Type B pancreatic cell (in vitro differentiated cells): ENCODE data around the gene SPIRE1. TPM values are rescaled to one million over a fixed set of nuclear protein-coding genes. Genes with fewer than 3 reads are reported as not detected.
A peak's percentile ranks its signal among the peaks of the same experiment; 100 is the strongest.

Experiments
- DNase-seq: peaks from one replicate; pipeline ENCODE4 v3.0.0; 2021; ENCODE audit warnings: mixed read lengths; ENCODE audit not compliant: unreplicated experiment; ENCODE audit errors: extremely low spot score
- H3K27ac Mint-ChIP-seq: 2 replicates; pipeline ENCODE4 v1.8.0; 2021; ENCODE audit warnings: mild to moderate bottlenecking, mixed read lengths
- H3K27me3 Mint-ChIP-seq: 2 replicates; pipeline ENCODE4 v1.8.0; 2021; ENCODE audit warnings: mixed read lengths
- H3K36me3 Mint-ChIP-seq: 2 replicates; pipeline ENCODE4 v1.8.0; 2021; ENCODE audit warnings: mixed read lengths
- H3K4me1 Mint-ChIP-seq: one replicate; pipeline ENCODE4 v1.8.0; 2021; ENCODE audit warnings: mixed read lengths; ENCODE audit not compliant: unreplicated experiment
- H3K4me3 Mint-ChIP-seq: 2 replicates; pipeline ENCODE4 v1.8.0; 2021; ENCODE audit warnings: mild to moderate bottlenecking, mixed read lengths
- H3K9me3 Mint-ChIP-seq: 2 replicates; pipeline ENCODE4 v1.8.0; 2021; ENCODE audit warnings: mixed read lengths
- total RNA-seq: library from RNA; stranded (reverse); gene quantifications from 2 replicates; pipeline ENCODE4 v1.2.1, GENCODE V29; 2021; ENCODE audit warnings: low replicate concordance
- TF ChIP-seq, protein P1 (sequence below): fragments of 200-600 bp; sonication (generic); conservative IDR thresholded peaks from 2 replicates; pipeline ENCODE4 v1.5.0; 2021; ENCODE audit warnings: antibody characterized with exemption, mild to moderate bottlenecking

The SPIRE1 gene
- total RNA-seq, 1 donor from 2014 or later: 25.2 TPM

DNA sequence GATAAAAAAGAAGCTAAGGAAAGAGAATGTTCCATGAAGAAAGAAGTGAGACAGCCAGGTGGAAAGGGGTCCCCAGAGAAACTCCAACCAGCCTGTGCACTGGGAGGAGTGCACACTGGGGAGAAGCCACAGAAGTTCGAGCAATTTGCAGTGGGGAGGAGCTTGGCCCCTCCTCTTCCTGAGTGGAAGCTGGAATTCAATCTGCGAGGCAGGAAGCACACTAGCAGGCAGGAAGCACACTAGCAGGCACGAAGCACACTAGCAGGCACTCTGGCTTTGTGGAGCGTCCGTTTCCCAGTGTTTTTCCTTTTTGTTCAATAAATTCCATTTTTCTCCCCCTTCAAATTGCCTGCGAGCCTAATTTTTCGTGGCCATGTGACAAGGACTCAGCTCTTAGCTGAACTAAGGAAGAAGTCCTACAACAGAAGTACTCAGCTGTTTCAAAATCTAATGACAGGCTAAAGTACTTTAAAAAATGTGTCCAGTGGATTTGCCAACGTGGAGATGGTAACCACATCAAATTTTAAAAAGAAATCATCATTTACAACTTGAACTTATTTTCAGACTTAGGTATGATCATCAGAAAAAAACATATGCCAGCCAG, 21.4 kb upstream of the SPIRE1 start:
- H3K36me3 Mint-ChIP-seq: peaks cover 11% of the 10 kb centered on the region
- peaks cover 6% of the 10 kb centered on the region for H3K4me1 Mint-ChIP-seq
- DNase-seq: no peak
- no peak overlapping the region for H3K4me3 Mint-ChIP-seq
- H3K9me3 Mint-ChIP-seq: no peaks in the 10 kb centered on the region
- H3K27ac Mint-ChIP-seq: peak overlapping the region; percentile 39
- TF ChIP-seq, protein P1, sequence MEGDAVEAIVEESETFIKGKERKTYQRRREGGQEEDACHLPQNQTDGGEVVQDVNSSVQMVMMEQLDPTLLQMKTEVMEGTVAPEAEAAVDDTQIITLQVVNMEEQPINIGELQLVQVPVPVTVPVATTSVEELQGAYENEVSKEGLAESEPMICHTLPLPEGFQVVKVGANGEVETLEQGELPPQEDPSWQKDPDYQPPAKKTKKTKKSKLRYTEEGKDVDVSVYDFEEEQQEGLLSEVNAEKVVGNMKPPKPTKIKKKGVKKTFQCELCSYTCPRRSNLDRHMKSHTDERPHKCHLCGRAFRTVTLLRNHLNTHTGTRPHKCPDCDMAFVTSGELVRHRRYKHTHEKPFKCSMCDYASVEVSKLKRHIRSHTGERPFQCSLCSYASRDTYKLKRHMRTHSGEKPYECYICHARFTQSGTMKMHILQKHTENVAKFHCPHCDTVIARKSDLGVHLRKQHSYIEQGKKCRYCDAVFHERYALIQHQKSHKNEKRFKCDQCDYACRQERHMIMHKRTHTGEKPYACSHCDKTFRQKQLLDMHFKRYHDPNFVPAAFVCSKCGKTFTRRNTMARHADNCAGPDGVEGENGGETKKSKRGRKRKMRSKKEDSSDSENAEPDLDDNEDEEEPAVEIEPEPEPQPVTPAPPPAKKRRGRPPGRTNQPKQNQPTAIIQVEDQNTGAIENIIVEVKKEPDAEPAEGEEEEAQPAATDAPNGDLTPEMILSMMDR: no peak
- H3K27me3 Mint-ChIP-seq: no peaks in the 10 kb centered on the region

- Mint-ChIP-seq H3K4me3 (no peak overlapping the region), H3K4me1 (no peaks in the 10 kb centered on the region), H3K27ac (no peak overlapping the region), H3K36me3 (no peaks in the 10 kb centered on the region), H3K27me3 (no peaks in the 10 kb centered on the region), H3K9me3 (no peaks in the 10 kb centered on the region)
- no peak for DNase-seq
- TF ChIP-seq, protein P1: no peak
These were observed 10.1 kb upstream of the SPIRE1 start for GRCh38 chr18:12668041-12668440.

- H3K27me3 Mint-ChIP-seq: peaks cover 2% of the 10 kb centered on the region
- TF ChIP-seq, protein P1: peak; percentile 98
- peak overlapping the region; percentile 21 for H3K27ac Mint-ChIP-seq
These were observed 2.1 kb upstream of the SPIRE1 start for GRCh38 chr18:12659904-12660605.

DNA sequence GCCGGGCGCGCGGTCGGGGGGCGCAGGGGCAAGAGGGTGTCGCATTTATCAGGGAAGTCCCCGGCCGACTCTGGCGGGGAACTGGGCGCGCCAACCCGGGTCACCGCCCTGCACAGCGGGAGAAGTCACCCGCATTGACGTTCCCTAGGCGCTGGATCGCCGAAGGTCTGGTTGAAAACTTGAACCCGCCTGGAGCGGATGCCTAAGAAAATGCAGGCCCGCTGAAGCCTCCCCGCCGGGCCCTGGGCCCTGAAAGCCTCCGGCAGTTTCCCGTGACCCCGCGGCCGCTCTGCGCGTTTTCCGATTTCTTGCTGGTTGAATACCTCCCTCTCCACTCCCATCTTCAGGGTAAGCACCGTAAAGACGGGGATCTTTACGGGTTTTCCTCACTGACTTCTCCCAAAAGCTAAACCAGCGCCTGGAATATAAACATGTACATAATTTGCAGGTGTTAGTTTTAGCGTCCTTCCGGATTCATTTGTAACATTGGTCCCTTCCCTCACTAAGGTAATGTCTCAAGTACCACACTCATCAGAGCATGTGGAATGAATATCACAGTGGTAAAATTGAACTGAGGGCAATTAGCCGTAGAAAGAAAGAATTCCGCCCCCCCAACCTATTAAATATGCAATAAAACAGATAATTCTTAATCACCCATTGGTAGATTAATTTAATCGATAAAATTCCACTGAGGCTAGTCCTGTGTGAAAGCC, 675 bp upstream of the SPIRE1 start:
- TF ChIP-seq, protein P1: no peak
- DNase-seq: peak; percentile 74
- Mint-ChIP-seq H3K27me3 (peaks cover 2% of the 10 kb centered on the region), H3K9me3 (no peaks in the 10 kb centered on the region), H3K27ac (peak overlapping the region; percentile 75), H3K4me3 (peak overlapping the region; percentile 91), H3K36me3 (no peaks in the 10 kb centered on the region), H3K4me1 (peaks cover 25% of the 10 kb centered on the region)

More at GRCh38 chr18:12659904-12660605, 2.1 kb upstream of the SPIRE1 start:
- Mint-ChIP-seq H3K9me3 (no peaks in the 10 kb centered on the region), H3K4me3 (peak overlapping the region; percentile 60), H3K36me3 (no peaks in the 10 kb centered on the region), H3K4me1 (peaks cover 23% of the 10 kb centered on the region)
- DNase-seq: no peak

GRCh38 chr18:12656938-12657683, 796 bp downstream of the SPIRE1 start:
- Mint-ChIP-seq H3K4me1 (peaks cover 39% of the 10 kb centered on the region), H3K27ac (peak overlapping the region; percentile 60), H3K36me3 (no peaks in the 10 kb centered on the region), H3K9me3 (no peaks in the 10 kb centered on the region), H3K4me3 (peak overlapping the region; percentile 89), H3K27me3 (peaks cover 2% of the 10 kb centered on the region)
- peak; percentile 70 for DNase-seq
- TF ChIP-seq, protein P1: no peak
